Measurements from ENCODE around the gene SLC34A2. TPM values are rescaled to one million over a fixed set of nuclear protein-coding genes. Genes with fewer than 3 reads are reported as not detected.
"Not testable (repeated sequence)": the region's sequence is repeated elsewhere in the genome, so short reads cannot be mapped to it uniquely, and the experiment has no call there.

The SLC34A2 gene
- total RNA-seq (2021) (not detected in 2 replicates), Bru-seq, nascent RNA (percentile 7 among the genes with signal in this experiment), BruChase-seq, experiment 1, labeled RNA remaining after a 2-hour chase (percentile 5 among the genes with signal in this experiment), BruChase-seq, experiment 2, labeled RNA remaining after a 6-hour chase (percentile 10 among the genes with signal in this experiment)
- long read RNA-seq: 0 reads

DNA sequence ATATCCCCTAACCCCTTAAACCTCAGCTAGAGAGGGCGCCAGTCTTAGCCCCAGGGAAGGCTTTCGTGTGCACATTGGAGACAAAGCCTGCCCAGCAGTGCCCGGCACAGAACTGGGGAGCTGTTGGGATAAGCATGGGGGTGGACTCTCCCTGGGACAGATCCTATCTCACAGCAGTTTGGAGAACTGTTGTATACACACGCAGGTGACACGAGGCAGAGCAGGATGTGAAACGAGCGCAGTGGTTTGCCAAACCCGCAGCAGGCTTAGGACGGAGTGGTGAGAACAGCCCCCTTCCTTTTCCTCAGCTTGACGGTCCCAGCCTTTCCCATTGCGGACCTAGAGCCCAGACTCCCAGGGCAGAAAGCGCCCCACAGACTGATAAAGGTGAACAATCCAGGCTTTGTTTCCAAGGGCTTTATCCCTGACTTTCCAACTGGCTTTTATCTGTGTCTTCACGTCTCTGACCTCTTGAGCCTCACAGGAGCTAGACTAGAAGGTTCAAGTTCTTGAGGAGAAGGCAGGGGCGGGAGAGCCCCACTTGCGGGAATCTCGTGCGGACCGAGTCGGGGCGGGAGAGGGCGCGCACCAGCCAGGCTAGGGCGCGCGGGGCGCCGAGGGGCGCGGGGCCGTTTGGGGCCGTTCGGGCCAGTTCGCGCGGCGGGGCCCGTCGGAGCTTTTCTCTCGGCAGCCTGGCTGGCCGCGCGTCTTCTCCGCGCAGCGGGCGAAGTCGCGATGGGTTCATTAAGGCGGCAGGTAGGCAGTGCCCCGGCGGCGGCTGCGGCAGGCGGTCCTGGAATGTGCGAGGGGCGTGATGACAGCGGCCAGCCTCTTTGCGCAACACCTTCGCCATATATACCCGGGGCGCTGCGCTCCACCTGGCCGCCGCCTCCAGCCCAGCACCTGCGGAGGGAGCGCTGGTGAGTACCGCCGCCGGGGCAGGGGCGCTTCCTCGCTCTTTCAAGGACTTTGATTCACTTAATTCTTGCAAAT lies at the start of gene SLC34A2:
TSS of gene SLC34A2 (plus strand) at position 881 of the 993 bp plus-strand sequence. CDS start 6,650 bp downstream, outside the sequence.
- POLR2A ChIA-PET (ENCODE audit: unreplicated experiment): no interaction called here
- Histone ChIP-seq H3K27ac (no peak within 1 kb of the TSS), H3K4me3 (no peak within 1 kb of the TSS), H3K9me3 (ENCODE audit: insufficient read depth, low read depth) (no peaks in the 10 kb centered on the region), H3K4me2 (no peak within 1 kb of the TSS), H3F3A (ENCODE audit: insufficient read depth, low read depth) (no peaks in the 10 kb centered on the region), H3K4me1 (replicated peaks; ENCODE audit: insufficient read depth) (no peaks in the 10 kb centered on the region), H4K20me1 (ENCODE audit: insufficient read depth) (no peaks in the 10 kb centered on the region), H2AFZ (no peak within 1 kb of the TSS), H3K9me2 (ENCODE audit: insufficient read depth) (no peaks in the 10 kb centered on the region), H3K79me2 (ENCODE audit: low read depth) (no peaks in the 10 kb centered on the region), H3K36me3 (ENCODE audit: low read depth) (no peaks in the 10 kb centered on the region), H3K27me3 (ENCODE audit: insufficient read depth, low read depth) (no peaks in the 10 kb centered on the region)
- intact Hi-C loops (cut with micrococcal nuclease; ENCODE audit: unreplicated experiment): no loop called here
- BruUV-seq (replicated peaks): no TSS peak
- peak in 1 of 2 experiments; percentile 64 for DNase-seq
- TF ChIP-seq CTCF (conservative IDR thresholded peaks at IDR 0.05) (no peak), EZH2 (IDR thresholded peaks at IDR 0.05; ENCODE audit: low read depth) (no peak)
- CTCF ChIA-PET: no interaction called here

GRCh38 chr4:25608644-25609043 lies 47.0 kb upstream of the SLC34A2 start:
- Histone ChIP-seq H3K27me3 (ENCODE audit: insufficient read depth, low read depth) (no peaks in the 10 kb centered on the region), H3K4me2 (no peak overlapping the region), H2AFZ (no peak overlapping the region), H4K20me1 (ENCODE audit: insufficient read depth) (no peaks in the 10 kb centered on the region), H3K9me3 (ENCODE audit: insufficient read depth, low read depth) (no peaks in the 10 kb centered on the region), H3K36me3 (ENCODE audit: low read depth) (no peaks in the 10 kb centered on the region), H3K4me1 (replicated peaks; ENCODE audit: insufficient read depth) (no peaks in the 10 kb centered on the region), H3K27ac (no peak overlapping the region), H3F3A (ENCODE audit: insufficient read depth, low read depth) (no peaks in the 10 kb centered on the region), H3K9me2 (ENCODE audit: insufficient read depth) (no peaks in the 10 kb centered on the region), H3K79me2 (ENCODE audit: low read depth) (no peaks in the 10 kb centered on the region), H3K4me3 (no peak overlapping the region)
- POLR2A ChIA-PET (ENCODE audit: unreplicated experiment): no interaction called here
- BruUV-seq (replicated peaks): no TSS peak
- TF ChIP-seq CTCF (conservative IDR thresholded peaks at IDR 0.05): no peak
- no peak for TF ChIP-seq EZH2 (IDR thresholded peaks at IDR 0.05; ENCODE audit: low read depth)
- CTCF ChIA-PET: no interaction called here
- DNase-seq: no peak
- intact Hi-C loops (cut with micrococcal nuclease; ENCODE audit: unreplicated experiment): no loop called here

GRCh38 chr4:25609976-25610375 lies 45.7 kb upstream of the SLC34A2 start:
- CTCF ChIA-PET: no interaction called here
- no peaks in the 10 kb centered on the region for H3K79me2 ChIP-seq (ENCODE audit: low read depth)
- H3K4me3 ChIP-seq: no peak overlapping the region

DNA sequence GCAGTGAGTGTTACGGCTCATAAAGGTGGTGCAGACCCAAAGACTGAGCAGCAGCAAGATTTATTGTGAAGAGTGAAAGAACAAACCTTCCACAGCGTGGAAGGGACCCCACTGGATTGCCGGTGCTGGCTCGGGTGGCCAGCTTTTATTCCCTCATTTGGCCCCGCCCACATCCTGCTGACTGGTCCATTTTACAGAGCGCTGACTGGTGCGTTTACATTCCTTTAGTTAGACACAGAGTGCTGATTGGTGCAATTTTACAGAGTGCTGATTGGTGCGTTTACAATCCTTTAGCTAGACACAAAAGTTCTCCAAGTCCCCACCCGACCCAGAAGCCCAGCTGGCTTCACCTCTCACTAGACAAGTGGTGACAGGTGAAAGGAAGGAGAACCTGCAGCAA lies 42.0 kb upstream of the SLC34A2 start:
- H3K36me3 ChIP-seq (ENCODE audit: low read depth); H3K4me3 ChIP-seq; H3K9me3 ChIP-seq (ENCODE audit: insufficient read depth, low read depth); H3K4me2 ChIP-seq; H3K9me2 ChIP-seq (ENCODE audit: insufficient read depth); CTCF ChIA-PET; H3K27me3 ChIP-seq (ENCODE audit: insufficient read depth, low read depth); POLR2A ChIA-PET (ENCODE audit: unreplicated experiment); H3F3A ChIP-seq (ENCODE audit: insufficient read depth, low read depth); H2AFZ ChIP-seq; DNase-seq; H3K27ac ChIP-seq; H3K79me2 ChIP-seq (ENCODE audit: low read depth); intact Hi-C loops (cut with micrococcal nuclease; ENCODE audit: unreplicated experiment); BruUV-seq (replicated peaks); H3K4me1 ChIP-seq (replicated peaks; ENCODE audit: insufficient read depth); H4K20me1 ChIP-seq (ENCODE audit: insufficient read depth): not testable (repeated sequence)

More at GRCh38 chr4:25609976-25610375, 45.7 kb upstream of the SLC34A2 start:
- Histone ChIP-seq H3K27ac (no peak overlapping the region), H3K36me3 (ENCODE audit: low read depth) (no peaks in the 10 kb centered on the region), H3F3A (ENCODE audit: insufficient read depth, low read depth) (no peaks in the 10 kb centered on the region), H2AFZ (no peak overlapping the region), H3K27me3 (ENCODE audit: insufficient read depth, low read depth) (no peaks in the 10 kb centered on the region), H3K4me1 (replicated peaks; ENCODE audit: insufficient read depth) (no peaks in the 10 kb centered on the region), H3K4me2 (no peak overlapping the region), H3K9me2 (ENCODE audit: insufficient read depth) (no peaks in the 10 kb centered on the region), H3K9me3 (ENCODE audit: insufficient read depth, low read depth) (no peaks in the 10 kb centered on the region), H4K20me1 (ENCODE audit: insufficient read depth) (no peaks in the 10 kb centered on the region)
- intact Hi-C loops (cut with micrococcal nuclease; ENCODE audit: unreplicated experiment): no loop called here
- TF ChIP-seq EZH2 (IDR thresholded peaks at IDR 0.05; ENCODE audit: low read depth) (no peak), CTCF (conservative IDR thresholded peaks at IDR 0.05) (no peak)
- POLR2A ChIA-PET (ENCODE audit: unreplicated experiment): no interaction called here
- DNase-seq: no peak
- no TSS peak for BruUV-seq (replicated peaks)
